Central memory CD8-positive, alpha-beta T cell (primary cell): ENCODE data around the gene ZCCHC7.
A peak's percentile ranks its signal among the peaks of the same experiment; 100 is the strongest.

Source experiments
- ATAC-seq: fragments of 150-1000 bp; cut with Tn5 transposase; replicated peaks from 2 replicates; pipeline ENCODE4 v1.10.0; 2022; ENCODE audit warnings: mild to moderate bottlenecking, moderate FRiP score, moderate number of reproducible peaks; ENCODE audit not compliant: poor library complexity, severe bottlenecking; ENCODE audit errors: extremely low read depth
- DNase-seq, 2 donors: peaks; one replicate each; pipeline ENCODE4 v3.0.0; 2021; ENCODE audit warnings: low spot score in 2 of 2
- H3K27ac Mint-ChIP-seq: one replicate; pipeline ENCODE4 v1.8.0; 2022; ENCODE audit warnings: low read depth, mild to moderate bottlenecking, moderate library complexity, mixed read lengths
- H3K27me3 Mint-ChIP-seq: one replicate; pipeline ENCODE4 v1.8.0; 2022; ENCODE audit warnings: mixed read lengths
- H3K36me3 Mint-ChIP-seq: one replicate; pipeline ENCODE4 v1.8.0; 2022; ENCODE audit warnings: mild to moderate bottlenecking, moderate library complexity, mixed read lengths; ENCODE audit not compliant: insufficient read depth
- H3K4me1 Mint-ChIP-seq: one replicate; pipeline ENCODE4 v1.8.0; 2022; ENCODE audit warnings: mixed read lengths
- H3K4me3 Mint-ChIP-seq: one replicate; pipeline ENCODE4 v1.8.0; 2022; ENCODE audit warnings: mild to moderate bottlenecking, moderate library complexity, mixed read lengths
- H3K9me3 Mint-ChIP-seq: one replicate; pipeline ENCODE4 v1.8.0; 2022; ENCODE audit warnings: mixed read lengths

Gene ZCCHC7

DNA sequence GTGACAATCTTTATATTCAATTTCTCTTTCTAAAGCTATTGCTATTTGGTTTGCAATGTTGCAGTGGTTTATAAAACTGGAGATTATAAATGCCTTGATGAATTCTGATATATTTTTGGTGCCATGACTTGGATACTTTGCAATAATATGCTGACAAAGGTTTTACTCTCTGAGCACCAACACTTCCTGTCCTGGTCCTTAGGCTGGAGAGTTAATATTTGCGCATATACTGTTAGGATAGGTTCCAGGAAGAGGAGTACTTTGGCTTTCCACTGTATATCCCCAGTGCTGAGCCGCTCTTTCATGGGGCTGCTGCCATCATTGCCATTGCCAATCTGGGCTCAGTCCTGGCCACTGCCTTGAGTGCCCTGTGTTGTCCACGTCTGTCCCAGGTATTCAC, 139.6 kb downstream of the ZCCHC7 start:
- H3K27ac Mint-ChIP-seq = no peak overlapping the region
- H3K4me1 Mint-ChIP-seq = peaks cover 29% of the 10 kb centered on the region
- H3K36me3 Mint-ChIP-seq = peaks cover 8% of the 10 kb centered on the region
- no peak for ATAC-seq
- no peaks in the 10 kb centered on the region for H3K9me3 Mint-ChIP-seq
- H3K27me3 Mint-ChIP-seq = no peaks in the 10 kb centered on the region
- H3K4me3 Mint-ChIP-seq = no peak overlapping the region
- no peak for DNase-seq

DNA sequence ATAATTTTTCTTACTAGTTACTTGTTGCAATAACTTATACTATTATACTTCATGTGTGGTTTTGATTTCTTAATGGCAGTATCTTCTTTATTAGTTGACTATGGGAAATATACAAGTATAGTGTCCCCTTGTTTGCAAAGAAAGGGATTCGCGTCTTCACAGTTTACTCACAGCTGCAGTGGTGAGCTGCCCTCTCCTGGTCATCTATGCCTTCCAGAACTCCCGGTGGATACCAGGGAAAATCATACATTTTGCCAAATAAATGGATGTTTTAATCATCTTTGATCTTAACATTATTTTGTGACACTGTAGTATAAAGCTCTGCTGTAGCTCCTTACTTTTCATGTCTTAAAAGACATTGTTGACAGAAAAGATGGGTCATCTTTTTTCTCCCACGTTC, 142.0 kb downstream of the ZCCHC7 start:
- Mint-ChIP-seq H3K9me3 (no peaks in the 10 kb centered on the region), H3K4me3 (no peak overlapping the region), H3K27ac (no peak overlapping the region), H3K4me1 (peaks cover 29% of the 10 kb centered on the region), H3K36me3 (peaks cover 4% of the 10 kb centered on the region), H3K27me3 (no peaks in the 10 kb centered on the region)
- DNase-seq (no peak), ATAC-seq (no peak)

- Mint-ChIP-seq H3K4me1 (peaks cover 18% of the 10 kb centered on the region), H3K27ac (no peak overlapping the region), H3K9me3 (no peaks in the 10 kb centered on the region), H3K36me3 (peaks cover 2% of the 10 kb centered on the region), H3K4me3 (no peak overlapping the region), H3K27me3 (no peaks in the 10 kb centered on the region)
- DNase-seq (no peak), ATAC-seq (no peak)
Observed at GRCh38 chr9:37264539-37264938, 144.2 kb downstream of the ZCCHC7 start.

- ATAC-seq (no peak), DNase-seq (no peak)
- H3K9me3 Mint-ChIP-seq = no peaks in the 10 kb centered on the region
- H3K27ac Mint-ChIP-seq = no peak overlapping the region
- no peaks in the 10 kb centered on the region for H3K36me3 Mint-ChIP-seq
- H3K4me3 Mint-ChIP-seq = no peak overlapping the region
- peaks cover 5% of the 10 kb centered on the region for H3K4me1 Mint-ChIP-seq
- no peaks in the 10 kb centered on the region for H3K27me3 Mint-ChIP-seq
Observed at GRCh38 chr9:37266630-37267029, 146.3 kb downstream of the ZCCHC7 start.

GRCh38 chr9:37269221-37269620, 148.8 kb downstream of the ZCCHC7 start:
- no peak for DNase-seq
- Mint-ChIP-seq H3K27me3 (no peaks in the 10 kb centered on the region), H3K27ac (no peak overlapping the region), H3K4me1 (peaks cover 5% of the 10 kb centered on the region), H3K4me3 (no peak overlapping the region), H3K36me3 (peaks cover 3% of the 10 kb centered on the region), H3K9me3 (no peaks in the 10 kb centered on the region)
- ATAC-seq = no peak

- Mint-ChIP-seq H3K9me3 (no peaks in the 10 kb centered on the region), H3K27me3 (no peaks in the 10 kb centered on the region), H3K4me3 (no peak overlapping the region), H3K36me3 (peaks cover 3% of the 10 kb centered on the region), H3K4me1 (peaks cover 12% of the 10 kb centered on the region), H3K27ac (no peak overlapping the region)
- DNase-seq (no peak), ATAC-seq (no peak)
Observed at GRCh38 chr9:37271679-37272078, 151.3 kb downstream of the ZCCHC7 start.

- no peak for ATAC-seq
- H3K27ac Mint-ChIP-seq = no peak overlapping the region
- H3K27me3 Mint-ChIP-seq = no peaks in the 10 kb centered on the region
- H3K36me3 Mint-ChIP-seq = peaks cover 5% of the 10 kb centered on the region
- H3K4me3 Mint-ChIP-seq = no peak overlapping the region
- no peaks in the 10 kb centered on the region for H3K9me3 Mint-ChIP-seq
- peaks cover 12% of the 10 kb centered on the region for H3K4me1 Mint-ChIP-seq
- DNase-seq = no peak
Observed at GRCh38 chr9:37273595-37273994, 153.2 kb downstream of the ZCCHC7 start.

- H3K36me3 Mint-ChIP-seq = peaks cover 2% of the 10 kb centered on the region
- DNase-seq (no peak), ATAC-seq (no peak)
- no peak overlapping the region for H3K27ac Mint-ChIP-seq
- no peaks in the 10 kb centered on the region for H3K27me3 Mint-ChIP-seq
- no peak overlapping the region for H3K4me3 Mint-ChIP-seq
- no peaks in the 10 kb centered on the region for H3K9me3 Mint-ChIP-seq
- H3K4me1 Mint-ChIP-seq = peaks cover 10% of the 10 kb centered on the region
Observed at GRCh38 chr9:37281541-37281940, 161.2 kb downstream of the ZCCHC7 start.

DNA sequence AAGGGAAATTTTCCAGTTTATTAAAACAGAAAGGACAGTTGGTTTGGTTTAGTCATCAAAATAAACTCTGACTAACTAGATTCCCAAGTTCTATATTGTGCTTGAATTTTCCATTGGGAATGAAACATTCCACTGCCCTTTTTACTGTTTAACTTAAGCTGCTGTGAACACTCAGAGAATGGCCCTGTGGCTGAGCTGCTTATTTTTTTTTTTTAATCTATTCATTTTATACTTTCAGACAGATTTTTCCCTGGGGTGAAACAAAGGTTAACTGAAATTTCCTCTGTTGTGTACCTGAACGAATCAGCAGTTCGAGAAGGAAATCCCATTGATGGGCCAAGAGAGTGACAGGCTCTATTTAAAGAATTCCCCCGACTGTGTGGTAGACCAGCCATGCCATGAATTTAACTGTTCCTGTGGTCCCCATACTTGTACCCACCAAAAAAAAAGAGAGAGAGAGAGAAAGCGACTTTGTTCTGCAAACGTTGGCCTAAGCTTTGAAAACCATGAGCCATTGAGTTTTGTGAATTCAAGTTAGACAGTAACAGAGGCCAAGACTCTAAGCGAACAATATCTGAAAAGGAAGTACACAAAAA, 163.5 kb downstream of the ZCCHC7 start:
- Mint-ChIP-seq H3K36me3 (no peaks in the 10 kb centered on the region), H3K4me1 (peaks cover 10% of the 10 kb centered on the region), H3K9me3 (no peaks in the 10 kb centered on the region), H3K27ac (peak overlapping the region; percentile 52), H3K4me3 (no peak overlapping the region), H3K27me3 (no peaks in the 10 kb centered on the region)
- ATAC-seq (no peak), DNase-seq (no peak)

- H3K4me1 Mint-ChIP-seq = peaks cover 15% of the 10 kb centered on the region
- DNase-seq (no peak), ATAC-seq (no peak)
- no peaks in the 10 kb centered on the region for H3K36me3 Mint-ChIP-seq
- H3K27me3 Mint-ChIP-seq = no peaks in the 10 kb centered on the region
- H3K27ac Mint-ChIP-seq = no peak overlapping the region
- no peak overlapping the region for H3K4me3 Mint-ChIP-seq
- H3K9me3 Mint-ChIP-seq = no peaks in the 10 kb centered on the region
Observed at GRCh38 chr9:37284636-37285035, 164.3 kb downstream of the ZCCHC7 start.

DNA sequence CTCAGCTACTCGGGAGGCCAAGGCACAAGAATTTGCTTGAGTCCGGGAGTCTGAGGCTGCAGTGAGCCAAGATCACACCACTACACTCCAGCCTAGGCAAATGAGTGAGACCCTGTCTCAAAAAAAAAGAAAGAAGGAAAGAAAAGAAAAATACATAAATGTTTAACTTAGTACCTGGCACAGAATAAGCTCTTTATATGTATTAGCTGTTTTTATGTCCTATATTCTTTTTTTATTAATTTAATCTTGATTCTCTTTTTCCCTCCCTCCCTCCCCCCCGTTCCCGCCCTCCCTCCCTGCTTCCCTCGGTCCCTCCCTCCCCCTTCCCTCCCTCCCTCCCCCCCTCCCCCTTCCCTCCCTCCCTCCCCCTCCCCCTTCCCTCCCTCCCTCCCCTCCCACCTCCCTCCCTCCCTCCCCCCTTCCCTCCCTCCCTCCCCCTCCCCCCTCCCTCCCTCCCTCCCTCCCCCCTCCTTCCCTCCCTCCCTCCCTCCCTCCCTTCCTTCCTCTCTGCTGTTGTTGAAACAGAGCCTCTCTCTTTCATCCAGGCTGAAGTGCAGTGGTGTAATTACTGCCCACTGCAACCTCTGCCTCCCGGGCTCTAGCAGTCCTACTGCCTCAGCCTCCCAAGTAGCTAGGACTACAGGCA, 166.3 kb downstream of the ZCCHC7 start:
- ATAC-seq = no peak
- Mint-ChIP-seq H3K36me3 (peaks cover 2% of the 10 kb centered on the region), H3K27me3 (no peaks in the 10 kb centered on the region), H3K4me3 (no peak overlapping the region), H3K27ac (no peak overlapping the region), H3K9me3 (no peaks in the 10 kb centered on the region), H3K4me1 (peaks cover 18% of the 10 kb centered on the region)
- no peak for DNase-seq

DNA sequence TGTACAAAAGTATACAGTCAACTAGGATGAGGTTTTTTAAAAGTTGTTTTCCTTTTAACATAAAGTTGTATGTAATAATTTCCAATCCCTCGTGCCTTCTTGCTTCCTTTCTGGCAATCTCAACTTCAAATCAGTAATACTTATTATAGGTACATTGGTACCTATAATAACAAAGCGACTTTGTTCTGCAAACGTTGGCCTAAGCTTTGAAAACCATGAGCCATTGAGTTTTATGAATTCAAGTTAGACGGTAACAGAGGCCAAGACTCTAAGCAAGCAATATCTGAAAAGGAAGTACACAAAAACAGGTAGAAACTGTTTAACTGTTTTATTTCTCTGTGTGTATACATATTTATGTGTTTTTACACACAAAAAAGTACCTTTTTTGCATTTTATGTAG, 166.9 kb downstream of the ZCCHC7 start:
- ATAC-seq = no peak
- no peaks in the 10 kb centered on the region for H3K27me3 Mint-ChIP-seq
- DNase-seq = no peak
- no peak overlapping the region for H3K4me3 Mint-ChIP-seq
- peaks cover 18% of the 10 kb centered on the region for H3K4me1 Mint-ChIP-seq
- no peaks in the 10 kb centered on the region for H3K9me3 Mint-ChIP-seq
- peaks cover 2% of the 10 kb centered on the region for H3K36me3 Mint-ChIP-seq
- H3K27ac Mint-ChIP-seq = no peak overlapping the region

GRCh38 chr9:37289631-37290030, 169.3 kb downstream of the ZCCHC7 start:
- no peaks in the 10 kb centered on the region for H3K27me3 Mint-ChIP-seq
- H3K36me3 Mint-ChIP-seq = peaks cover 2% of the 10 kb centered on the region
- H3K27ac Mint-ChIP-seq = no peak overlapping the region
- no peak for DNase-seq
- no peak for ATAC-seq
- H3K4me3 Mint-ChIP-seq = no peak overlapping the region
- H3K4me1 Mint-ChIP-seq = peaks cover 19% of the 10 kb centered on the region
- H3K9me3 Mint-ChIP-seq = no peaks in the 10 kb centered on the region
